NOMO-1 treated with dmso at 0.1 percent for 144 hours (cell line): ENCODE results near the gene RYR1.
"Not testable (repeated sequence)": the region's sequence is repeated elsewhere in the genome, so short reads cannot be mapped to it uniquely, and the experiment has no call there.

Experiments used
- DNase-seq: peaks from one replicate; lab custom pipeline; 2025; ENCODE audit not compliant: unreplicated experiment; lab: John Stamatoyannopoulos, UW

The RYR1 gene

GRCh38 chr19:38455031-38455430, 21.5 kb downstream of the RYR1 start:
- no peak for DNase-seq

- DNase-seq = no peak
These were observed 23.7 kb downstream of the RYR1 start for GRCh38 chr19:38457202-38457601.

GRCh38 chr19:38457690-38458405, 24.4 kb downstream of the RYR1 start:
- no peak for DNase-seq

- no peak for DNase-seq
These were observed 25.5 kb downstream of the RYR1 start for GRCh38 chr19:38458991-38459390.

- no peak for DNase-seq
These were observed 29.9 kb downstream of the RYR1 start for GRCh38 chr19:38463365-38463764.

- DNase-seq = no peak
These were observed 31.1 kb downstream of the RYR1 start for GRCh38 chr19:38464421-38465082.

GRCh38 chr19:38466050-38466449, 32.6 kb downstream of the RYR1 start:
- no peak for DNase-seq

- no peak for DNase-seq
These were observed 34.3 kb downstream of the RYR1 start for GRCh38 chr19:38467541-38468525.

GRCh38 chr19:38469151-38469550, 35.7 kb downstream of the RYR1 start:
- DNase-seq = no peak

GRCh38 chr19:38470788-38471480, 37.4 kb downstream of the RYR1 start:
- DNase-seq = no peak

- DNase-seq = not testable (repeated sequence)
These were observed 39.2 kb downstream of the RYR1 start for GRCh38 chr19:38472725-38473124.

GRCh38 chr19:38473201-38473600, 39.7 kb downstream of the RYR1 start:
- DNase-seq = no peak

- no peak for DNase-seq
These were observed 41.7 kb downstream of the RYR1 start for GRCh38 chr19:38475176-38475575.

- DNase-seq = no peak
These were observed 44.9 kb downstream of the RYR1 start for GRCh38 chr19:38478273-38478971.

GRCh38 chr19:38482496-38482895, 49.0 kb downstream of the RYR1 start:
- DNase-seq = no peak

- no peak for DNase-seq
These were observed 49.6 kb downstream of the RYR1 start for GRCh38 chr19:38483016-38483630.

- DNase-seq = no peak
These were observed 51.3 kb downstream of the RYR1 start for GRCh38 chr19:38484747-38485146.

GRCh38 chr19:38485541-38486285, 52.2 kb downstream of the RYR1 start:
- no peak for DNase-seq

- DNase-seq = no peak
These were observed 53.3 kb downstream of the RYR1 start for GRCh38 chr19:38486731-38487336.
